ENCODE measurements around the gene LRG1.

Gene LRG1

GRCh38 chr19:4493104-4493928 is 46.5 kb downstream of the LRG1 start:
- DNase-seq (ENCODE audit: low read depth in 2 of 2): no peak

- DNase-seq (ENCODE audit: low read depth in 2 of 2): no peak
Measured at GRCh38 chr19:4492337-4493103, 47.3 kb downstream of the LRG1 start.

- DNase-seq (ENCODE audit: low read depth in 2 of 2): no peak
Measured at GRCh38 chr19:4491446-4491845, 48.4 kb downstream of the LRG1 start.

GRCh38 chr19:4488496-4488895 is 51.3 kb downstream of the LRG1 start:
- DNase-seq (ENCODE audit: low read depth in 2 of 2): no peak

- DNase-seq (ENCODE audit: low read depth in 2 of 2): no peak
Measured at GRCh38 chr19:4487572-4487971, 52.3 kb downstream of the LRG1 start.

Data from stimulated activated CD8-positive, alpha-beta memory T cell treated with anti-CD3 and anti-CD28 coated beads, Interleukin-2, amount 100 ng/mL, for 48 hours (primary cell).